Endothelial cell of umbilical vein (primary cell): ENCODE data around the gene CCDC12. TPM values are rescaled to one million over a fixed set of nuclear protein-coding genes. Genes with fewer than 3 reads are reported as not detected.

ENCODE experiments used
- BruUV-seq: library from RNA; stranded (reverse); fragments of 400-500 nt; replicated peaks from 2 replicates; lab custom pipeline; 2021; lab: Mats Ljungman, UMichigan
- CTCF ChIA-PET: fragments of 300-600, 350-600 bp; sonication (Branson Sonifier 250); formaldehyde crosslinking; loops from one replicate; lab custom pipeline; 2021; ENCODE audit warnings: antibody characterized with exemption, inconsistent platforms; lab: Charles Lee
- POLR2A ChIA-PET: fragments of 300-600, 350-600 bp; sonication (Branson Sonifier 250); formaldehyde crosslinking; loops from one replicate; lab custom pipeline; 2021; ENCODE audit warnings: antibody characterized with exemption, inconsistent platforms; lab: Charles Lee
- DNase-seq: peaks from one replicate; pipeline ENCODE4 v3.0.0-alpha.2; 2011; ENCODE audit warnings: low read depth, low spot score
- FAIRE-seq: peaks from 2 replicates; lab custom pipeline; 2011; peaks lifted over from hg19 to GRCh38; lab: Jason Lieb, UNC
- H2AFZ ChIP-seq: 2 replicates; pipeline ENCODE4 v1.6.0; 2012; ENCODE audit warnings: low read depth, low read length, control low read depth, inconsistent platforms
- H3K27ac ChIP-seq: 2 replicates; pipeline ENCODE4 v1.5.1; 2011; ENCODE audit warnings: low read depth, mild to moderate bottlenecking, control low read depth, low read length, moderate library complexity; ENCODE audit not compliant: insufficient read depth
- H3K27me3 ChIP-seq, 2 experiments: 2 replicates each; pipeline versions ENCODE4 v1.6.0 to v1.6.1; 2011; ENCODE audit warnings: low read length in 2 of 2, mixed read lengths in 1 of 2; ENCODE audit not compliant: control insufficient read depth in 2 of 2, insufficient read depth in 2 of 2
- H3K36me3 ChIP-seq, 2 experiments: 2 replicates in 1 of 2; 3 replicates in 1 of 2; pipeline ENCODE4 v1.5.1; 2011; ENCODE audit warnings: low read length in 2 of 2, mild to moderate bottlenecking in 1 of 2, moderate library complexity in 1 of 2; ENCODE audit not compliant: control insufficient read depth in 2 of 2, insufficient read depth in 2 of 2; ENCODE audit errors: extremely low read depth in 1 of 2
- H3K4me1 ChIP-seq: 3 replicates; pipeline ENCODE4 v1.5.1; 2011; ENCODE audit warnings: mild to moderate bottlenecking, low read length; ENCODE audit not compliant: control insufficient read depth, insufficient read depth; ENCODE audit errors: extremely low read depth
- H3K4me2 ChIP-seq: 2 replicates; pipeline ENCODE4 v1.6.1; 2011; ENCODE audit warnings: low read length, control low read depth, mixed read lengths; ENCODE audit not compliant: insufficient read depth
- H3K4me3 ChIP-seq, 3 experiments: fragments of 200-600 bp in 1 of 3; sonication (generic), shearing (Covaris generic) in 1 of 3; replicated peaks in 1 of 3; 2 replicates each; pipeline ENCODE4 v1.5.1; 2011 to 2016; ENCODE audit warnings: control low read depth in 3 of 3, low read length in 3 of 3, mild to moderate bottlenecking in 2 of 3, inconsistent platforms in 1 of 3, low read depth in 1 of 3, moderate library complexity in 1 of 3; ENCODE audit not compliant: insufficient read depth in 1 of 3
- H3K79me2 ChIP-seq: 2 replicates; pipeline ENCODE4 v1.6.0; 2012; ENCODE audit warnings: low read length, inconsistent platforms; ENCODE audit not compliant: control insufficient read depth, insufficient read depth
- H3K9ac ChIP-seq: replicated peaks from 2 replicates; pipeline ENCODE3; 2011; ENCODE audit warnings: low read length, control low read depth; ENCODE audit not compliant: insufficient read depth; ENCODE audit errors: extremely low read depth
- H3K9me1 ChIP-seq: replicated peaks from 3 replicates; pipeline ENCODE4 v1.6.0; 2011; ENCODE audit warnings: mild to moderate bottlenecking, low read length; ENCODE audit not compliant: control insufficient read depth, insufficient read depth; ENCODE audit errors: extremely low read depth
- H3K9me3 ChIP-seq: replicated peaks from 2 replicates; pipeline ENCODE4 v1.5.1; 2012; ENCODE audit warnings: low read length, inconsistent platforms; ENCODE audit not compliant: control insufficient read depth, insufficient read depth
- H4K20me1 ChIP-seq: replicated peaks from 2 replicates; pipeline ENCODE3; 2011; ENCODE audit warnings: mild to moderate bottlenecking, low read length; ENCODE audit not compliant: control insufficient read depth, insufficient read depth; ENCODE audit errors: extremely low read depth
- CTCF ChIP-seq, 2 donors: IDR thresholded peaks; 1 replicate in 1 of 2; 2 replicates in 1 of 2; pipeline ENCODE4 v1.5.1; 2011; ENCODE audit warnings: low read length in 2 of 2, mild to moderate bottlenecking in 2 of 2, moderate library complexity in 2 of 2, control low read depth in 1 of 2, inconsistent platforms in 1 of 2, low read depth in 1 of 2; ENCODE audit not compliant: insufficient read depth in 1 of 2; ENCODE audit errors: extremely low read depth in 1 of 2
- EZH2 ChIP-seq: IDR thresholded peaks from 2 replicates; pipeline ENCODE4 v1.6.1; 2012; ENCODE audit warnings: borderline replicate concordance, low read depth, mild to moderate bottlenecking, moderate library complexity, low read length, inconsistent platforms; ENCODE audit not compliant: severe bottlenecking
- FOS ChIP-seq: IDR thresholded peaks from 2 replicates; pipeline ENCODE4 v1.6.1; 2011; ENCODE audit warnings: mild to moderate bottlenecking, low read length, moderate library complexity, borderline replicate concordance; ENCODE audit not compliant: insufficient read depth
- GATA2 ChIP-seq: IDR thresholded peaks from 2 replicates; pipeline ENCODE4 v1.7.0; 2011; ENCODE audit warnings: low read depth, mild to moderate bottlenecking, moderate library complexity, mixed read lengths, low read length; ENCODE audit not compliant: insufficient read length, insufficient read depth
- JUN ChIP-seq: IDR thresholded peaks from 2 replicates; pipeline ENCODE4 v1.6.1; 2011; ENCODE audit warnings: borderline replicate concordance, low read depth; ENCODE audit not compliant: insufficient read length, insufficient read depth
- MAX ChIP-seq: IDR thresholded peaks from 2 replicates; pipeline ENCODE4 v1.6.1; 2011; ENCODE audit not compliant: insufficient read depth, insufficient read length
- MYC ChIP-seq: IDR thresholded peaks from one replicate; pipeline ENCODE4 v1.6.1; 2011; ENCODE audit warnings: mild to moderate bottlenecking, low read depth, low read length
- POLR2A ChIP-seq: IDR thresholded peaks from 2 replicates; pipeline ENCODE4 v1.6.1; 2012; ENCODE audit warnings: low read depth, mild to moderate bottlenecking, control low read depth, low read length
- POLR2AphosphoS5 ChIP-seq: IDR thresholded peaks from 2 replicates; pipeline ENCODE4 v1.6.1; 2012; ENCODE audit warnings: low read depth, mild to moderate bottlenecking, control low read depth, low read length, moderate library complexity; ENCODE audit not compliant: insufficient read depth
- dilution Hi-C: fragments of 300-500 bp; cut with MboI; formaldehyde crosslinking; loops from one replicate; pipeline ENCODE4 v1.15.0; 2019; ENCODE audit warnings: low sequenced_read_pairs; ENCODE audit not compliant: extremely low pct_ligation_motif_present
- intact Hi-C: fragments of 100-400 bp; cut with micrococcal nuclease; formaldehyde crosslinking; loops from one replicate; pipeline ENCODE4 v1.10.0; 2022
- polyA plus RNA-seq, 4 experiments: library from polyadenylated mRNA; depleted of rRNA in 3 of 4; stranded (reverse) in 3 of 4; unstranded in 1 of 4; fragments of >200 nt; gene quantifications; 2 replicates each; pipeline versions ENCODE4 v1.2.1 to v1.2.3, GENCODE V29; 2011 to 2012; ENCODE audit warnings: missing spikeins in 1 of 4
- total RNA-seq: library from RNA; stranded (reverse); gene quantifications from 2 replicates; pipeline ENCODE4 v1.2.3, GENCODE V29; 2021

CCDC12 gene
- total and polyA plus RNA-seq, 2 donors (not counting 3 experiments of a cell fraction or from before 2014, with no cell fraction given), result 35.1 to 50.5 TPM

DNA sequence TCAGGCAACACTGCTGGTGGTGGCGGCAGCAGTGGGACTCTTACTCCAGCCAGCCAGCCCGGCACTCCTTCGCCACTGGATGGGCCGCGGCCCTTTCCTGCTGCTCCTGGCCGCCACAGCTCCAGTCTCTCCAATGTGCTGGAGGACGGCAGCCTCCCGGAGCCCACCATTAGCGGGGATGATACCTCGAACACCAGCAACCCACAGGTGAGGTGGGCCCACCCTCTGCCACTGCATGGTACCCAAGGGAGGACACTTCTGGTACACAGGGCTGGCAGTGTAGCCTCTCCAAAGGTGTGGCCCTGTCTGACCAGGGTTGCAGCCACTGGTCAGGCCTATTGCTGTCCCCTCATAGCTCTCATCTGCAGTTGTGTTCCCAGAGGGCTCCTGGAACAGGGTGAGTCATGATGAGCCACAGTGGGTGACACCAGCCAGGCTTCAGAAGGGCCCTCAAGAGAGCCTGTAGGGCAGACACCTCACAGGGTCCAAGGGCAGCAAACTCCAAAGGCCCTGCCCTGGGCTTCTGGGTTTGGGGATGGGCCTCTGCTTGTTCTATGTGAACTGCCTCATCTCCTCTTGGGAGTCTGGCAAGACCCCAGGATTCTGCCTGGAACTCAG lies 23.8 kb upstream of the CCDC12 start:
- peaks cover 2 to 42% of the 10 kb centered on the region in 2 experiments for H3K36me3 ChIP-seq

More for the DNA sequence above, 23.8 kb upstream of the CCDC12 start:
- H3K27ac ChIP-seq, result no peak overlapping the region
- ChIA-PET POLR2A (no interaction called here), CTCF (interaction anchor here (1.1 to 4.8 kb wide), 3 partner anchors 17 to 77 kb away, joined by 3 to 50 read pairs (median 4); no protein-coding TSS in a partner anchor)
- no peaks in the 10 kb centered on the region for H3K27me3 ChIP-seq
- H3K79me2 ChIP-seq, result no peaks in the 10 kb centered on the region
- H3K9me1 ChIP-seq, result no peaks in the 10 kb centered on the region
- intact Hi-C loops, result no loop called here
- H3K4me2 ChIP-seq, result no peak overlapping the region
- H3K9me3 ChIP-seq, result no peaks in the 10 kb centered on the region
- BruUV-seq, result no TSS peak
- H3K4me1 ChIP-seq, result no peaks in the 10 kb centered on the region
- TF ChIP-seq CTCF (IDR thresholded peaks at IDR 0.05; ENCODE audit: extremely low read depth in 1 of 2, insufficient read depth in 1 of 2, low read depth in 1 of 2, low read length in 2 of 2) (no peak), FOS (no peak), MAX (no peak), EZH2 (no peak), GATA2 (no peak), MYC (no peak), POLR2AphosphoS5 (no peak), POLR2A (no peak), JUN (no peak)
- DNase-seq (no peak), FAIRE-seq (no peak)
- H3K4me3 ChIP-seq, result no peak overlapping the region
- no peak overlapping the region for H2AFZ ChIP-seq
- no peaks in the 10 kb centered on the region for H4K20me1 ChIP-seq
- no peak overlapping the region for H3K9ac ChIP-seq
- dilution Hi-C loops, result no loop called here
